ENCODE data around the gene ARHGAP26. TPM values are rescaled to one million over a fixed set of nuclear protein-coding genes. Genes with fewer than 3 reads are reported as not detected.

ARHGAP26 gene
- total and polyA plus RNA-seq, 2 experiments from 2014 or later = 9.5 to 16.8 TPM

DNA sequence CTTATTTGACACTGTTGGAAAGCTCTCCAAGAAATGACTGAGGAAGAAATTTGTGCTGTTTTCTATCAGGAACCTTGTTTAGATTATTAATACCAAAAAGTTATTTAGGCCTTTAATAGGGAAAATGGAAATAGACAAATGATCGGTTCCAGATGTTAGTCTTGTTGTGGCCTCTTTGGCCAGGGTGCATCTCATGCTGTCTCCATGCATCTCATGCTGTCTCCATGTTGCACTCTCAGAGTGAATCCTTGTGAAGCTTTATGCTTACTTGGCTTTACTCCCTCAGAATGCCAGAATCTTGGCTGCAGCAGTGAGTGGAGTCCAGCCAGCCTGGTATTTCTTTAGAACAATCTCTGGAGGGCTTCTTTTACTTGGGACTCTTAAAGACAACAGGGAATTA is 185.5 kb downstream of the ARHGAP26 start:
- DNase-seq (ENCODE audit: low spot score) (no peak), ATAC-seq (no peak)
- Histone ChIP-seq H3K36me3 (ENCODE audit: insufficient read depth) (no peaks in the 10 kb centered on the region; the same call in 1 of the 2 replicates), H3K79me2 (replicated peaks; ENCODE audit: insufficient read depth) (no peaks in the 10 kb centered on the region), H3K4me2 (no peak overlapping the region), H3K4me3 (no peak overlapping the region), H3K9me2 (ENCODE audit: insufficient read depth) (peaks cover 9% of the 10 kb centered on the region), H4K20me1 (replicated peaks; ENCODE audit: insufficient read depth) (no peaks in the 10 kb centered on the region), H2AFZ (no peak overlapping the region), H3K27me3 (ENCODE audit: insufficient read depth) (no peaks in the 10 kb centered on the region), H3K27ac (ENCODE audit: low read depth) (no peak overlapping the region), H3K4me1 (ENCODE audit: insufficient read depth) (no peaks in the 10 kb centered on the region), H3F3A (replicated peaks; ENCODE audit: low read depth) (no peaks in the 10 kb centered on the region)
- TF ChIP-seq, protein P1, sequence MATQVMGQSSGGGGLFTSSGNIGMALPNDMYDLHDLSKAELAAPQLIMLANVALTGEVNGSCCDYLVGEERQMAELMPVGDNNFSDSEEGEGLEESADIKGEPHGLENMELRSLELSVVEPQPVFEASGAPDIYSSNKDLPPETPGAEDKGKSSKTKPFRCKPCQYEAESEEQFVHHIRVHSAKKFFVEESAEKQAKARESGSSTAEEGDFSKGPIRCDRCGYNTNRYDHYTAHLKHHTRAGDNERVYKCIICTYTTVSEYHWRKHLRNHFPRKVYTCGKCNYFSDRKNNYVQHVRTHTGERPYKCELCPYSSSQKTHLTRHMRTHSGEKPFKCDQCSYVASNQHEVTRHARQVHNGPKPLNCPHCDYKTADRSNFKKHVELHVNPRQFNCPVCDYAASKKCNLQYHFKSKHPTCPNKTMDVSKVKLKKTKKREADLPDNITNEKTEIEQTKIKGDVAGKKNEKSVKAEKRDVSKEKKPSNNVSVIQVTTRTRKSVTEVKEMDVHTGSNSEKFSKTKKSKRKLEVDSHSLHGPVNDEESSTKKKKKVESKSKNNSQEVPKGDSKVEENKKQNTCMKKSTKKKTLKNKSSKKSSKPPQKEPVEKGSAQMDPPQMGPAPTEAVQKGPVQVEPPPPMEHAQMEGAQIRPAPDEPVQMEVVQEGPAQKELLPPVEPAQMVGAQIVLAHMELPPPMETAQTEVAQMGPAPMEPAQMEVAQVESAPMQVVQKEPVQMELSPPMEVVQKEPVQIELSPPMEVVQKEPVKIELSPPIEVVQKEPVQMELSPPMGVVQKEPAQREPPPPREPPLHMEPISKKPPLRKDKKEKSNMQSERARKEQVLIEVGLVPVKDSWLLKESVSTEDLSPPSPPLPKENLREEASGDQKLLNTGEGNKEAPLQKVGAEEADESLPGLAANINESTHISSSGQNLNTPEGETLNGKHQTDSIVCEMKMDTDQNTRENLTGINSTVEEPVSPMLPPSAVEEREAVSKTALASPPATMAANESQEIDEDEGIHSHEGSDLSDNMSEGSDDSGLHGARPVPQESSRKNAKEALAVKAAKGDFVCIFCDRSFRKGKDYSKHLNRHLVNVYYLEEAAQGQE (IDR thresholded peaks at IDR 0.05; ENCODE audit: unreplicated experiment) = no peak
- TF ChIP-seq JUNB (IDR thresholded peaks at IDR 0.05; ENCODE audit: unreplicated experiment) (no peak), POLR2AphosphoS5 (IDR thresholded peaks at IDR 0.05; ENCODE audit: low read depth) (no peak), STAT1 (IDR thresholded peaks at IDR 0.05; ENCODE audit: unreplicated experiment) (no peak), ZNF114 (CRISPR knock-in tag; IDR thresholded peaks at IDR 0.05) (no peak), EZH2phosphoT487 (IDR thresholded peaks at IDR 0.05; ENCODE audit: unreplicated experiment) (no peak), ZNF331 (CRISPR knock-in tag; IDR thresholded peaks at IDR 0.05; ENCODE audit: low read depth) (no peak), NANOG (IDR thresholded peaks at IDR 0.05; ENCODE audit: borderline replicate concordance) (no peak), CREB1 (CRISPR knock-in tag; IDR thresholded peaks at IDR 0.05; ENCODE audit: low read depth) (no peak), EZH2 (IDR thresholded peaks at IDR 0.05; ENCODE audit: low read depth, unreplicated experiment) (no peak)
- TF ChIP-seq, protein P2, sequence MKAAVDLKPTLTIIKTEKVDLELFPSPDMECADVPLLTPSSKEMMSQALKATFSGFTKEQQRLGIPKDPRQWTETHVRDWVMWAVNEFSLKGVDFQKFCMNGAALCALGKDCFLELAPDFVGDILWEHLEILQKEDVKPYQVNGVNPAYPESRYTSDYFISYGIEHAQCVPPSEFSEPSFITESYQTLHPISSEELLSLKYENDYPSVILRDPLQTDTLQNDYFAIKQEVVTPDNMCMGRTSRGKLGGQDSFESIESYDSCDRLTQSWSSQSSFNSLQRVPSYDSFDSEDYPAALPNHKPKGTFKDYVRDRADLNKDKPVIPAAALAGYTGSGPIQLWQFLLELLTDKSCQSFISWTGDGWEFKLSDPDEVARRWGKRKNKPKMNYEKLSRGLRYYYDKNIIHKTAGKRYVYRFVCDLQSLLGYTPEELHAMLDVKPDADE (IDR thresholded peaks at IDR 0.05) = no peak
- TF ChIP-seq, protein P3, sequence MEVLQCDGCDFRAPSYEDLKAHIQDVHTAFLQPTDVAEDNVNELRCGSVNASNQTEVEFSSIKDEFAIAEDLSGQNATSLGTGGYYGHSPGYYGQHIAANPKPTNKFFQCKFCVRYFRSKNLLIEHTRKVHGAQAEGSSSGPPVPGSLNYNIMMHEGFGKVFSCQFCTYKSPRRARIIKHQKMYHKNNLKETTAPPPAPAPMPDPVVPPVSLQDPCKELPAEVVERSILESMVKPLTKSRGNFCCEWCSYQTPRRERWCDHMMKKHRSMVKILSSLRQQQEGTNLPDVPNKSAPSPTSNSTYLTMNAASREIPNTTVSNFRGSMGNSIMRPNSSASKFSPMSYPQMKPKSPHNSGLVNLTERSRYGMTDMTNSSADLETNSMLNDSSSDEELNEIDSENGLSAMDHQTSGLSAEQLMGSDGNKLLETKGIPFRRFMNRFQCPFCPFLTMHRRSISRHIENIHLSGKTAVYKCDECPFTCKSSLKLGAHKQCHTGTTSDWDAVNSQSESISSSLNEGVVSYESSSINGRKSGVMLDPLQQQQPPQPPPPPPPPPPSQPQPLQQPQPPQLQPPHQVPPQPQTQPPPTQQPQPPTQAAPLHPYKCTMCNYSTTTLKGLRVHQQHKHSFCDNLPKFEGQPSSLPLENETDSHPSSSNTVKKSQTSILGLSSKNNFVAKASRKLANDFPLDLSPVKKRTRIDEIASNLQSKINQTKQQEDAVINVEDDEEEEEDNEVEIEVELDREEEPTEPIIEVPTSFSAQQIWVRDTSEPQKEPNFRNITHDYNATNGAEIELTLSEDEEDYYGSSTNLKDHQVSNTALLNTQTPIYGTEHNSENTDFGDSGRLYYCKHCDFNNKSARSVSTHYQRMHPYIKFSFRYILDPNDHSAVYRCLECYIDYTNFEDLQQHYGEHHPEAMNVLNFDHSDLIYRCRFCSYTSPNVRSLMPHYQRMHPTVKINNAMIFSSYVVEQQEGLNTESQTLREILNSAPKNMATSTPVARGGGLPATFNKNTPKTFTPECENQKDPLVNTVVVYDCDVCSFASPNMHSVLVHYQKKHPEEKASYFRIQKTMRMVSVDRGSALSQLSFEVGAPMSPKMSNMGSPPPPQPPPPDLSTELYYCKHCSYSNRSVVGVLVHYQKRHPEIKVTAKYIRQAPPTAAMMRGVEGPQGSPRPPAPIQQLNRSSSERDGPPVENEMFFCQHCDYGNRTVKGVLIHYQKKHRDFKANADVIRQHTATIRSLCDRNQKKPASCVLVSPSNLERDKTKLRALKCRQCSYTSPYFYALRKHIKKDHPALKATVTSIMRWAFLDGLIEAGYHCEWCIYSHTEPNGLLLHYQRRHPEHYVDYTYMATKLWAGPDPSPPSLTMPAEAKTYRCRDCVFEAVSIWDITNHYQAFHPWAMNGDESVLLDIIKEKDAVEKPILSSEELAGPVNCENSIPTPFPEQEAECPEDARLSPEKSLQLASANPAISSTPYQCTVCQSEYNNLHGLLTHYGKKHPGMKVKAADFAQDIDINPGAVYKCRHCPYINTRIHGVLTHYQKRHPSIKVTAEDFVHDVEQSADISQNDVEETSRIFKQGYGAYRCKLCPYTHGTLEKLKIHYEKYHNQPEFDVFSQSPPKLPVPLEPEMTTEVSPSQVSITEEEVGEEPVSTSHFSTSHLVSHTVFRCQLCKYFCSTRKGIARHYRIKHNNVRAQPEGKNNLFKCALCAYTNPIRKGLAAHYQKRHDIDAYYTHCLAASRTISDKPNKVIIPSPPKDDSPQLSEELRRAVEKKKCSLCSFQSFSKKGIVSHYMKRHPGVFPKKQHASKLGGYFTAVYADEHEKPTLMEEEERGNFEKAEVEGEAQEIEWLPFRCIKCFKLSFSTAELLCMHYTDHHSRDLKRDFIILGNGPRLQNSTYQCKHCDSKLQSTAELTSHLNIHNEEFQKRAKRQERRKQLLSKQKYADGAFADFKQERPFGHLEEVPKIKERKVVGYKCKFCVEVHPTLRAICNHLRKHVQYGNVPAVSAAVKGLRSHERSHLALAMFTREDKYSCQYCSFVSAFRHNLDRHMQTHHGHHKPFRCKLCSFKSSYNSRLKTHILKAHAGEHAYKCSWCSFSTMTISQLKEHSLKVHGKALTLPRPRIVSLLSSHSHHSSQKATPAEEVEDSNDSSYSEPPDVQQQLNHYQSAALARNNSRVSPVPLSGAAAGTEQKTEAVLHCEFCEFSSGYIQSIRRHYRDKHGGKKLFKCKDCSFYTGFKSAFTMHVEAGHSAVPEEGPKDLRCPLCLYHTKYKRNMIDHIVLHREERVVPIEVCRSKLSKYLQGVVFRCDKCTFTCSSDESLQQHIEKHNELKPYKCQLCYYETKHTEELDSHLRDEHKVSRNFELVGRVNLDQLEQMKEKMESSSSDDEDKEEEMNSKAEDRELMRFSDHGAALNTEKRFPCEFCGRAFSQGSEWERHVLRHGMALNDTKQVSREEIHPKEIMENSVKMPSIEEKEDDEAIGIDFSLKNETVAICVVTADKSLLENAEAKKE (CRISPR knock-in tag; IDR thresholded peaks at IDR 0.05) = no peak
- TF ChIP-seq, protein P4, sequence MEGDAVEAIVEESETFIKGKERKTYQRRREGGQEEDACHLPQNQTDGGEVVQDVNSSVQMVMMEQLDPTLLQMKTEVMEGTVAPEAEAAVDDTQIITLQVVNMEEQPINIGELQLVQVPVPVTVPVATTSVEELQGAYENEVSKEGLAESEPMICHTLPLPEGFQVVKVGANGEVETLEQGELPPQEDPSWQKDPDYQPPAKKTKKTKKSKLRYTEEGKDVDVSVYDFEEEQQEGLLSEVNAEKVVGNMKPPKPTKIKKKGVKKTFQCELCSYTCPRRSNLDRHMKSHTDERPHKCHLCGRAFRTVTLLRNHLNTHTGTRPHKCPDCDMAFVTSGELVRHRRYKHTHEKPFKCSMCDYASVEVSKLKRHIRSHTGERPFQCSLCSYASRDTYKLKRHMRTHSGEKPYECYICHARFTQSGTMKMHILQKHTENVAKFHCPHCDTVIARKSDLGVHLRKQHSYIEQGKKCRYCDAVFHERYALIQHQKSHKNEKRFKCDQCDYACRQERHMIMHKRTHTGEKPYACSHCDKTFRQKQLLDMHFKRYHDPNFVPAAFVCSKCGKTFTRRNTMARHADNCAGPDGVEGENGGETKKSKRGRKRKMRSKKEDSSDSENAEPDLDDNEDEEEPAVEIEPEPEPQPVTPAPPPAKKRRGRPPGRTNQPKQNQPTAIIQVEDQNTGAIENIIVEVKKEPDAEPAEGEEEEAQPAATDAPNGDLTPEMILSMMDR (conservative IDR thresholded peaks at IDR 0.05; ENCODE audit: low read depth in 2 of 2) = no peak
- no peak overlapping the region for H3K27ac Mint-ChIP-seq
- H3K4me3 Mint-ChIP-seq = no peak overlapping the region
- peaks cover 3% of the 10 kb centered on the region; the same call in 1 of the 3 replicates for H3K4me1 Mint-ChIP-seq
- no peaks in the 10 kb centered on the region for H3K36me3 Mint-ChIP-seq (ENCODE audit: low read depth)
- no peaks in the 10 kb centered on the region; the same call in 2 of the 3 replicates for H3K9me3 Mint-ChIP-seq
- H3K27me3 Mint-ChIP-seq (ENCODE audit: insufficient read depth, low read depth, poor library complexity) = no peaks in the 10 kb centered on the region

Data from GM23338 (cell line).